ENCODE data around the gene PSAP. TPM values are rescaled to one million over a fixed set of nuclear protein-coding genes. Genes with fewer than 3 reads are reported as not detected.
A peak's percentile ranks its signal among the peaks of the same experiment; 100 is the strongest.

PSAP gene
- polyA plus RNA-seq, 3 donors, result 3,391 to 8,673 (median 7,346) TPM

DNA sequence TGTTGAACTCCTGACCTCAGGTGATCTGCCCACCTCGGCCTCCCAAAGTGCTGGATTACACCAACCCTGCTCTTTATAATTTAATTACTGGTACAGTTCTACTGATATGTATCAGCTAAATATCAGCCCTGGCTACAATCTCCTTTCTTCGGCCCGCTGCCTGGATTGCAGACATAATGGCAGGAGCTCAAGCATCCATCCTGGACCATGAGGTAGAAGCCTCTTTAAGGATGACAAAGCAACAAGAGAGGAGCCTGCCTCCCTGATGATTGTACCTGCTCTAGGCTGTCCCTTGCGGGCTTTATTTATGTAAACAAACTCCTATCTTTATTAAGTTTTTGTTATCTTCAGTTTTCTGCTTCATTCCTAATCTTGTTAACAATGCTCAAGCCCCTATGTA, 5.6 kb upstream of the PSAP start:
- no peak for TF ChIP-seq CTCF (IDR thresholded peaks at IDR 0.05)
- no peaks in the 10 kb centered on the region for H3K79me2 ChIP-seq (ENCODE audit: insufficient read depth, low read length)
- no peak overlapping the region for H2AFZ ChIP-seq (ENCODE audit: insufficient read depth, low read depth, low read length, poor library complexity, severe bottlenecking)
- H3K9ac ChIP-seq (ENCODE audit: insufficient read depth, low read length, poor library complexity, severe bottlenecking), result no peak overlapping the region
- H3K27me3 Mint-ChIP-seq (ENCODE audit: low read depth in 3 of 3), result peaks cover 0 to 5% (median 0%) of the 10 kb centered on the region in 3 donors
- DNase-seq, result no peak
- H3K4me1 Mint-ChIP-seq, result peaks cover 59% of the 10 kb centered on the region
- H3K9me3 ChIP-seq (replicated peaks in 1 of 2; ENCODE audit: control insufficient read depth in 1 of 2, insufficient read depth in 1 of 2, low read length in 2 of 2), result no peaks in the 10 kb centered on the region
- no peak overlapping the region for H3K4me3 Mint-ChIP-seq
- H3K36me3 Mint-ChIP-seq, result peaks cover 2 to 6% of the 10 kb centered on the region in 2 donors
- 100% methylated on average over 3 of the region's 4 CpGs for WGBS (ENCODE audit: insufficient coverage)
- H3K4me3 ChIP-seq (replicated peaks in 1 of 3; ENCODE audit: low read depth in 2 of 3, low read length in 3 of 3), result no peak overlapping the region
- peaks cover 0 to 3% (median 0%) of the 10 kb centered on the region in 7 donors for H3K9me3 Mint-ChIP-seq
- no peaks in the 10 kb centered on the region for H3K27me3 ChIP-seq (ENCODE audit: control insufficient read depth in 2 of 2, insufficient read depth in 2 of 2, low read length in 2 of 2)
- H4K20me1 ChIP-seq (ENCODE audit: insufficient read depth, low read length), result no peaks in the 10 kb centered on the region
- H3K27ac Mint-ChIP-seq, result peak overlapping the region in 5 of 7 donors; percentile 3 to 49 (median 42)
- intact Hi-C loops (cut with micrococcal nuclease), result no loop called here
- no peaks in the 10 kb centered on the region for H3K36me3 ChIP-seq (replicated peaks in 1 of 2; ENCODE audit: control insufficient read depth in 1 of 2, insufficient read depth in 2 of 2, low read length in 2 of 2)
- H3K27ac ChIP-seq (ENCODE audit: low read depth in 1 of 2, low read length in 2 of 2), result no peak overlapping the region
- no peak overlapping the region for H3K4me2 ChIP-seq (replicated peaks; ENCODE audit: extremely low read depth, low read length, poor library complexity, severe bottlenecking)
- H3K4me1 ChIP-seq (ENCODE audit: control insufficient read depth in 1 of 2, insufficient read depth in 2 of 2, low read length in 2 of 2), result peaks cover 57 to 61% of the 10 kb centered on the region in 2 donors

- Histone ChIP-seq H3K9ac (ENCODE audit: insufficient read depth, low read length, poor library complexity, severe bottlenecking) (no peak overlapping the region), H3K4me3 (replicated peaks in 1 of 3; ENCODE audit: low read depth in 2 of 3, low read length in 3 of 3) (no peak overlapping the region), H3K4me1 (ENCODE audit: control insufficient read depth in 1 of 2, insufficient read depth in 2 of 2, low read length in 2 of 2) (peaks cover 41 to 51% of the 10 kb centered on the region in 2 donors), H3K27me3 (ENCODE audit: control insufficient read depth in 2 of 2, insufficient read depth in 2 of 2, low read length in 2 of 2) (no peaks in the 10 kb centered on the region), H3K36me3 (replicated peaks in 1 of 2; ENCODE audit: control insufficient read depth in 1 of 2, insufficient read depth in 2 of 2, low read length in 2 of 2) (no peaks in the 10 kb centered on the region), H3K79me2 (ENCODE audit: insufficient read depth, low read length) (peaks cover 23% of the 10 kb centered on the region), H3K4me2 (replicated peaks; ENCODE audit: extremely low read depth, low read length, poor library complexity, severe bottlenecking) (no peak overlapping the region), H3K27ac (ENCODE audit: low read depth in 1 of 2, low read length in 2 of 2) (no peak overlapping the region), H3K9me3 (replicated peaks in 1 of 2; ENCODE audit: control insufficient read depth in 1 of 2, insufficient read depth in 1 of 2, low read length in 2 of 2) (no peaks in the 10 kb centered on the region), H4K20me1 (ENCODE audit: insufficient read depth, low read length) (peaks cover 20% of the 10 kb centered on the region), H2AFZ (ENCODE audit: insufficient read depth, low read depth, low read length, poor library complexity, severe bottlenecking) (no peak overlapping the region)
- Mint-ChIP-seq H3K9me3 (peaks cover 0 to 3% (median 0%) of the 10 kb centered on the region in 7 donors), H3K27ac (peak overlapping the region in 3 of 7 donors; percentile 25 to 67 (median 27)), H3K27me3 (ENCODE audit: low read depth in 3 of 3) (peaks cover 0 to 2% (median 0%) of the 10 kb centered on the region in 3 donors), H3K4me3 (no peak overlapping the region), H3K4me1 (peaks cover 42% of the 10 kb centered on the region), H3K36me3 (peaks cover 8 to 17% of the 10 kb centered on the region in 2 donors)
- 83% methylated on average over 4 of the region's 5 CpGs for WGBS (ENCODE audit: insufficient coverage)
- no peak for TF ChIP-seq CTCF (IDR thresholded peaks at IDR 0.05)
- no peak for DNase-seq
- intact Hi-C loops (cut with micrococcal nuclease), result loop anchor here in 1 of 2 donors (5.0 kb wide), 1 partner anchor 43 kb away; no protein-coding TSS in a partner anchor
These were observed 3.0 kb upstream of the PSAP start for GRCh38 chr10:71854031-71854430.
